H9 (cell line): ENCODE results near the gene MYO5B. TPM values are rescaled to one million over a fixed set of nuclear protein-coding genes. Genes with fewer than 3 reads are reported as not detected.

Experiments
- DNase-seq: peaks from one replicate; pipeline ENCODE4 v3.0.0-alpha.2; 2017
- H2AFZ ChIP-seq: one replicate; pipeline ENCODE4 v1.6.1; 2013; ENCODE audit warnings: mild to moderate bottlenecking, low read length, control low read depth, moderate library complexity
- H2AK5ac ChIP-seq: 2 replicates; pipeline ENCODE4 v1.6.1; 2013; ENCODE audit warnings: low read length, control low read depth, mixed read lengths; ENCODE audit not compliant: insufficient read length
- H2BK120ac ChIP-seq: one replicate; pipeline ENCODE4 v1.6.1; 2013; ENCODE audit warnings: low read depth, mild to moderate bottlenecking, low read length, control low read depth, inconsistent platforms; ENCODE audit not compliant: poor library complexity, severe bottlenecking
- H2BK12ac ChIP-seq: 2 replicates; pipeline ENCODE4 v1.6.1; 2013; ENCODE audit warnings: low read length, control low read depth, mixed read lengths, low read depth; ENCODE audit not compliant: insufficient read length
- H2BK15ac ChIP-seq: 2 replicates; pipeline ENCODE4 v1.6.1; 2013; ENCODE audit warnings: low read depth, low read length, control low read depth
- H2BK20ac ChIP-seq: one replicate; pipeline ENCODE4 v1.6.1; 2013; ENCODE audit warnings: low read depth, mild to moderate bottlenecking, low read length, control low read depth, inconsistent platforms; ENCODE audit not compliant: poor library complexity, severe bottlenecking
- H2BK5ac ChIP-seq: 2 replicates; pipeline ENCODE4 v1.6.1; 2013; ENCODE audit warnings: low read length, control low read depth, mixed read lengths; ENCODE audit not compliant: insufficient read length
- H3K14ac ChIP-seq: 2 replicates; pipeline ENCODE4 v1.6.1; 2013; ENCODE audit warnings: low read length, control low read depth; ENCODE audit not compliant: insufficient read depth
- H3K18ac ChIP-seq: 2 replicates; pipeline ENCODE4 v1.6.1; 2013; ENCODE audit warnings: low read depth, mild to moderate bottlenecking, mixed read lengths, low read length, control low read depth; ENCODE audit not compliant: insufficient read length
- H3K23ac ChIP-seq: 2 replicates; pipeline ENCODE4 v1.6.1; 2013; ENCODE audit warnings: low read length, control low read depth, mixed read lengths, low read depth; ENCODE audit not compliant: insufficient read length
- H3K23me2 ChIP-seq: 2 replicates; pipeline ENCODE4 v1.6.1; 2013; ENCODE audit warnings: low read depth, mild to moderate bottlenecking, mixed read lengths, low read length, control low read depth; ENCODE audit not compliant: insufficient read length, poor library complexity, severe bottlenecking
- H3K27ac ChIP-seq: 2 replicates; pipeline ENCODE4 v1.5.1; 2013; ENCODE audit warnings: low read length, control low read depth, mixed read lengths, low read depth; ENCODE audit not compliant: insufficient read length
- H3K27me3 ChIP-seq: 2 replicates; pipeline ENCODE4 v1.6.1; 2013; ENCODE audit warnings: low read length, control low read depth, inconsistent platforms; ENCODE audit not compliant: insufficient read depth
- H3K4ac ChIP-seq: 2 replicates; pipeline ENCODE4 v1.6.1; 2013; ENCODE audit warnings: low read depth, mild to moderate bottlenecking, control low read depth, inconsistent platforms, low read length, moderate library complexity
- H3K4me1 ChIP-seq: 2 replicates; pipeline ENCODE4 v1.6.1; 2013; ENCODE audit warnings: low read length, control low read depth, inconsistent platforms; ENCODE audit not compliant: insufficient read depth
- H3K4me2 ChIP-seq: 2 replicates; pipeline ENCODE4 v1.6.1; 2013; ENCODE audit warnings: low read length, control low read depth, mixed read lengths; ENCODE audit not compliant: insufficient read length, insufficient read depth
- H3K56ac ChIP-seq: 2 replicates; pipeline ENCODE4 v1.6.1; 2013; ENCODE audit warnings: low read depth, mild to moderate bottlenecking, mixed read lengths, low read length, control low read depth; ENCODE audit not compliant: insufficient read length
- H3K79me1 ChIP-seq: 2 replicates; pipeline ENCODE4 v1.6.1; 2013; ENCODE audit warnings: low read depth, mild to moderate bottlenecking, moderate library complexity, low read length, control low read depth, inconsistent platforms; ENCODE audit not compliant: insufficient read depth, poor library complexity, severe bottlenecking
- H3K79me2 ChIP-seq: 2 replicates; pipeline ENCODE4 v1.6.1; 2013; ENCODE audit warnings: low read length, control low read depth, inconsistent platforms; ENCODE audit not compliant: insufficient read depth
- H3K9ac ChIP-seq: 2 replicates; pipeline ENCODE4 v1.6.1; 2013; ENCODE audit warnings: low read length, control low read depth, mixed read lengths; ENCODE audit not compliant: insufficient read length; ENCODE audit errors: extremely low read depth
- H3K9me3 ChIP-seq: one replicate; pipeline ENCODE4 v1.6.1; 2013; ENCODE audit warnings: low read depth, low read length, inconsistent platforms; ENCODE audit not compliant: control insufficient read depth
- H3T11ph ChIP-seq: one replicate; pipeline ENCODE4 v1.6.1; 2013; ENCODE audit warnings: mild to moderate bottlenecking, low read length, control low read depth, inconsistent platforms
- H4K20me1 ChIP-seq: one replicate; pipeline ENCODE4 v1.6.1; 2013; ENCODE audit not compliant: control insufficient read depth, insufficient read length, insufficient read depth
- H4K5ac ChIP-seq: 2 replicates; pipeline ENCODE4 v1.6.1; 2013; ENCODE audit warnings: low read depth, mild to moderate bottlenecking, mixed read lengths, low read length, control low read depth; ENCODE audit not compliant: insufficient read length
- H4K8ac ChIP-seq: replicated peaks from 2 replicates; pipeline ENCODE4 v1.6.1; 2013; ENCODE audit warnings: low read length, control low read depth, mixed read lengths, low read depth; ENCODE audit not compliant: insufficient read length
- H4K91ac ChIP-seq: 2 replicates; pipeline ENCODE4 v1.6.1; 2013; ENCODE audit warnings: low read depth, mild to moderate bottlenecking, moderate library complexity, mixed read lengths, low read length, control low read depth; ENCODE audit not compliant: insufficient read length
- H3K27ac Mint-ChIP-seq, 3 experiments: 2 replicates in 2 of 3; 3 replicates in 1 of 3; pipeline ENCODE4 v1.8.0; 2020 to 2021; ENCODE audit warnings: mixed read lengths in 3 of 3, mild to moderate bottlenecking in 1 of 3, moderate library complexity in 1 of 3
- H3K27me3 Mint-ChIP-seq: 2 replicates; pipeline ENCODE4 v1.8.0; 2021; ENCODE audit warnings: low read depth, mild to moderate bottlenecking, moderate library complexity, mixed read lengths
- H3K36me3 Mint-ChIP-seq, 3 experiments: 2 replicates in 2 of 3; 3 replicates in 1 of 3; pipeline ENCODE4 v1.8.0; 2020 to 2021; ENCODE audit warnings: low read depth in 3 of 3, mixed read lengths in 3 of 3; ENCODE audit not compliant: insufficient read depth in 1 of 3
- H3K4me1 Mint-ChIP-seq, 2 experiments: 2 replicates each; pipeline ENCODE4 v1.8.0; 2020; ENCODE audit warnings: mixed read lengths in 2 of 2
- H3K4me3 Mint-ChIP-seq, 2 experiments: 2 replicates in 1 of 2; 3 replicates in 1 of 2; pipeline ENCODE4 v1.8.0; 2020 to 2021; ENCODE audit warnings: mild to moderate bottlenecking in 2 of 2, mixed read lengths in 2 of 2, moderate library complexity in 1 of 2
- H3K9me3 Mint-ChIP-seq, 2 experiments: 2 replicates in 1 of 2; 3 replicates in 1 of 2; pipeline ENCODE4 v1.8.0; 2020; ENCODE audit warnings: mild to moderate bottlenecking in 2 of 2, mixed read lengths in 2 of 2, moderate library complexity in 1 of 2
- CTCF ChIP-seq: fragments of 200-600 bp; sonication (generic); conservative IDR thresholded peaks from 3 replicates; pipeline ENCODE4 v1.8.0; 2021; ENCODE audit warnings: antibody characterized with exemption, mild to moderate bottlenecking
- WGBS: extraction: QIAGEN DNeasy Blood & Tissue Kit; methylation state at CpG from one replicate; pipeline ENCODE4 v1.1.7; 2013; ENCODE audit warnings: missing lambda C conversion rate, low lambda C conversion rate, mixed read lengths; ENCODE audit not compliant: insufficient read length; ENCODE audit errors: extremely low coverage; 5-methylcytosine and 5-hydroxymethylcytosine counted together
- total RNA-seq: library from RNA; stranded (reverse); gene quantifications from 2 replicates; pipeline ENCODE4 v1.2.1, GENCODE V29; 2021

The MYO5B gene
- total RNA-seq, 1 experiment from 2014 or later: 9.3 TPM

DNA sequence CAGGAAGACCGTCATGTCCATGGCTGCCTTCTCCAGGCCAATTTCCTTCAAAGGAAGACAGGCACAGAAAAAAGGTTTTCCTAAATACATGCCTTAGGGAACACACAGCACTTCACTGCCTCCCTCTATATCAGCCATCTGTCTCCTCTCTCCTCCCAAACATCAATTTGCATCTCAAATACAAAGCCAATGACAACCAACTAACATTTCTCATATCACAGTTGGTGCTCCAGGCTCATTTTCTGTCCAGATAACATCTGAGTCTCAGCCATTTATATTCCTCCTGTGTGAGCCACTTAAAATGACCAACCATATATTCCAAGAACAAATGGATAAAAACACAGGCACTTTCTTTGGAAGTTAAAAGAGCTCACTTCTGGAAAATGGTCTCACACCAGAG lies 319.2 kb downstream of the MYO5B start:
- Mint-ChIP-seq H3K4me1 (peaks cover 5 to 6% of the 10 kb centered on the region in 2 experiments), H3K27ac (peak overlapping the region in 1 of 3 experiments; percentile 15; a peak in 2 of 7 replicates), H3K36me3 (no peaks in the 10 kb centered on the region), H3K4me3 (no peak overlapping the region), H3K9me3 (no peaks in the 10 kb centered on the region; a peak in 1 of 5 replicates), H3K27me3 (no peaks in the 10 kb centered on the region; the same call in 1 of the 2 replicates)
- Histone ChIP-seq H3K18ac (no peak overlapping the region), H3T11ph (no peak overlapping the region), H4K5ac (no peak overlapping the region), H3K23me2 (no peaks in the 10 kb centered on the region), H4K8ac (no peak overlapping the region), H3K79me1 (no peaks in the 10 kb centered on the region), H3K23ac (no peak overlapping the region), H4K20me1 (no peaks in the 10 kb centered on the region), H2BK20ac (no peak overlapping the region), H2AK5ac (no peak overlapping the region), H2BK12ac (no peak overlapping the region), H3K56ac (no peak overlapping the region), H3K14ac (no peak overlapping the region), H4K91ac (no peak overlapping the region), H2AFZ (no peak overlapping the region), H3K9ac (no peak overlapping the region), H3K4me1 (no peaks in the 10 kb centered on the region), H3K27ac (no peak overlapping the region), H2BK120ac (no peak overlapping the region), H2BK5ac (no peak overlapping the region), H3K27me3 (no peaks in the 10 kb centered on the region), H3K4ac (no peak overlapping the region), H3K4me2 (no peak overlapping the region), H2BK15ac (no peak overlapping the region), H3K79me2 (no peaks in the 10 kb centered on the region), H3K9me3 (no peaks in the 10 kb centered on the region)
- no peak for DNase-seq
- WGBS: no CpG with 5 or more reads among the region's 1 CpG
- TF ChIP-seq CTCF: no peak
